ENCODE results near the gene PSPC1.
"Not testable (repeated sequence)": the region's sequence is repeated elsewhere in the genome, so short reads cannot be mapped to it uniquely, and the experiment has no call there.

DNA sequence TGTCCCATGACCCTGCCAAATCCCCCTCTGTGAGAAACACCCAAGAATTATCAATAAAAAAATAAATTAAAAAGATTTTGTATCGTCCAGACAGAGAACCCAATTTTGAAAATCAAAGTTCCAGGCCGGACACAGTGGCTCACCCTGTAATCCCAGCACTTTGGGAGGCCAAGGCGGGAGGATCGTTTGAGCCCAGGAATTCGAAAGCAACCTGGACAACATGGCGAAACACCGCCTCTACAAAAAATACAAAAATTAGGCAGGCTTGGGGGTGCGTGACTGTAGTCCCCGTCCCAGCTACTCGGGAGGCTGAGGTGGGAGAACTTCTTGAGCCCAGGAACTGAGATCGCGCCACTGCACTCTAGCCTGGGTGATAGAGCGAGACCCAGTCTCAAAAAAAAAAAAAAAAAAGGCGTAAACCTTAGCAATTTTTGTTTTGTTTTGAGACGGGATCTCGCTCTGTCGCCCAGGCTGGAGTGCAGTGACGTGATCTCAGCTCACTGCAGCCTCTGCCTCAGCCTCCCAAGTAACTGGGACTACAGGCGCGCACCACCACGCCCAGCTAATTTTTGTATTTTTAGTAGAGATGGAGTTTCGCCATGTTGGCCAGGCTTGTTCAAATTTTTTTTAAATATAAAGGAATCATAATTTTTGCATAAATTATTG, 1.9 kb downstream of the PSPC1 start:
- TF ChIP-seq CTCF, POLR2A (IDR thresholded peaks at IDR 0.05): not testable (repeated sequence)
